ENCODE measurements around the gene NFS1. TPM values are rescaled to one million over a fixed set of nuclear protein-coding genes. Genes with fewer than 3 reads are reported as not detected.
A peak's percentile ranks its signal among the peaks of the same experiment; 100 is the strongest.

Gene NFS1
- total RNA-seq, 2 experiments from 2014 or later = 37.2 to 38.2 TPM

GRCh38 chr20:35681960-35682359 is 17.2 kb downstream of the NFS1 start:
- Mint-ChIP-seq H3K9me3 (no peaks in the 10 kb centered on the region), H3K4me3 (no peak overlapping the region), H3K27me3 (no peaks in the 10 kb centered on the region), H3K4me1 (peaks cover 2% of the 10 kb centered on the region), H3K27ac (no peak overlapping the region), H3K36me3 (peaks cover 4% of the 10 kb centered on the region)
- DNase-seq = no peak

DNA sequence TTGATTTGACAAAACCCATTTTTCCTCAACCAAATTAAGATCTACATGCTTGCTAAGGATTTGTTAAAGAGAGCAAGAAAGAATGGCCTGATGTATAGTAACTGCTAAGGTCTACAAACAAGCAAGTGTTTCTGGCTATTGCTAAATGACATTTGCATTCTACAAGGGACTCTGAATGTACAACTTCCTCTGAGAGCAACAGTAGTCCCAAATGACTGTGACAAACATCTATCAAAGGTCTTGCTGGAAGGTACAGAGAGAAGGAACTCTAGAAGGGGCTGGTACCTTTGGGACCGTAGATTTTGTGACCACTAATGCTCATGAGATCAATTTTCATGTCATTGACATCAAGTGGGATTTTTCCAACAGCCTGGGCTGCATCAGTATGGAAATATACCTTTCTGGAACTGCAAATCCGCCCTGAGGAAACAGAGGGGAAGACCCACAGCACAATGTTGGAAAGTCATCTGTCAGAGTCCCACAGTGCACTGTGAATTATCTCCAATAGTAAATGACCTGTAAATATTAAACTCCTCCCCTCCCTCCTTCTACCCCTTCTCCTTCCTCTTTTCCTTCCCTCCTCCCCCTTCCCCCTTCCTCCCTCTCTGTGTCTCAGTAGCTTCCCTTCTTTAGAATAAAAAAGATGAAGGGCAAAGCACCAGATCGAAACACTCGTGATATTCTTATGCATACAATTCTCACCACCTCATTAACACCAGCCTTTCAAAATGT is 18.5 kb downstream of the NFS1 start:
- H3K27me3 Mint-ChIP-seq = no peaks in the 10 kb centered on the region
- H3K4me3 Mint-ChIP-seq = no peak overlapping the region
- H3K9me3 Mint-ChIP-seq = no peaks in the 10 kb centered on the region
- no peak overlapping the region for H3K27ac Mint-ChIP-seq
- peaks cover 4% of the 10 kb centered on the region for H3K36me3 Mint-ChIP-seq
- H3K4me1 Mint-ChIP-seq = peaks cover 2% of the 10 kb centered on the region
- no peak for DNase-seq

- no peaks in the 10 kb centered on the region for H3K9me3 Mint-ChIP-seq
- no peak for DNase-seq
- H3K27ac Mint-ChIP-seq = no peak overlapping the region
- no peaks in the 10 kb centered on the region for H3K27me3 Mint-ChIP-seq
- H3K36me3 Mint-ChIP-seq = peaks cover 10% of the 10 kb centered on the region
- no peak overlapping the region for H3K4me3 Mint-ChIP-seq
- H3K4me1 Mint-ChIP-seq = no peaks in the 10 kb centered on the region
Measured at GRCh38 chr20:35674921-35675320, 24.2 kb downstream of the NFS1 start.

DNA sequence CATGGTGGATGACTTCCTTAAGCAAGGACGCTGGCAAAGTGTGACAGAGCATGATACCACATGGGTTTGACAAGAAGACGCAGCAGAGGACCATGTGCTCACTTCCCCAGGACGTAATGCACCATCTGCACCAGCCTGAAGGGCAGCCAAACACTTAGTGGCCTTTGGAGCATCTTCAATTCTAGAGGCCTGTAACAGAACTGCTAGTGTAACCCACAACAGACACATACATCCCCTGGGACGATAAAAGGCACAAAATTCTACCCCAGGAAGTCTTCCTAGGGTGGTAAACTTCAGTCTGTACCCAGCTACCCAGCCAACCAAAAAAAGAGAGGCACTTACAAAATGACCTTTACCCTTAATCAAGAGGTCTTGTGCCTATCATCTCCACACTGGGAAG is 25.3 kb downstream of the NFS1 start:
- Mint-ChIP-seq H3K9me3 (no peaks in the 10 kb centered on the region), H3K27me3 (no peaks in the 10 kb centered on the region), H3K4me3 (no peak overlapping the region), H3K36me3 (peaks cover 14% of the 10 kb centered on the region), H3K27ac (no peak overlapping the region), H3K4me1 (no peaks in the 10 kb centered on the region)
- no peak for DNase-seq

DNA sequence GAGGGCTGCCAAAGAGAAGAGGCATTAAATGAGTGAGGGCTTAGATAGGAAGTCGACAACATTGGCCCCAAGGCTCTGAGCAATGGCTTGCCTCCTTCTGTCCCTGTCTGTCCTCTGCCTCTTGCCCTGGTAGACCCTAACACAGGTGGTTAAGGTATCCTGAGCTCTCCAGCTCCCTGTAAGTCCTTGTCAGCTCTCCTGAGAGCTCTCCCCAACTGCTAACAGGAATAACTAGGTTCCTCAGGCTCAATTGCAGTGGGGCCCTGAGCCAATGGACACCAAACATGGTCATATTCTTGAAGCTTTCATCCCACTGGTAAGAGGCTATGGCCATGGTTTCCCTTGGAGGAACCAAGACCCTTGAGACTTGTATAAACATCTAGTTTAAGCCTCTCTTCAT is 29.5 kb downstream of the NFS1 start:
- no peak for DNase-seq
- no peak overlapping the region for H3K27ac Mint-ChIP-seq
- no peaks in the 10 kb centered on the region for H3K9me3 Mint-ChIP-seq
- no peaks in the 10 kb centered on the region for H3K27me3 Mint-ChIP-seq
- H3K4me1 Mint-ChIP-seq = peaks cover 3% of the 10 kb centered on the region
- peaks cover 25% of the 10 kb centered on the region for H3K36me3 Mint-ChIP-seq
- no peak overlapping the region for H3K4me3 Mint-ChIP-seq

DNA sequence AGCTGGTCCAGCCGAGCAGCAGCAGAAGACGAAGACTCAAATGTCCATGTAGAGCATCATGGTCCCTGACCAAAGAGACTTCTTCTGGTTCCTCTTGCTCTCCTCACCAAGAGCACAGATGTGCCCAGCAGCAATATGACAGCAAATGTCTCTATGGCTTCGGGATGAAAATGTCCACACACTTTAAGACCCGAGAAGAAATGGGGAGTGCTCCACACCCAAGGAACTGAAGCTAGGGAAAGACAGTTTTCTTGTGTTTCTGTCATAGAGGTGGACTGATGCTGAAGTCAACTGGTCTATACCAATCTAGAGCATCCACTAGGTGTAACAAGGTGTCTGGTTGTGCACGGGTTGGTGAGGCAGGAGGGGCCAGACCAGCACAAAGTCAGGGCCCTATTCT is 29.9 kb downstream of the NFS1 start:
- H3K4me1 Mint-ChIP-seq = peaks cover 3% of the 10 kb centered on the region
- H3K27ac Mint-ChIP-seq = no peak overlapping the region
- H3K36me3 Mint-ChIP-seq = peaks cover 27% of the 10 kb centered on the region
- H3K4me3 Mint-ChIP-seq = no peak overlapping the region
- DNase-seq = no peak
- H3K27me3 Mint-ChIP-seq = no peaks in the 10 kb centered on the region
- H3K9me3 Mint-ChIP-seq = no peaks in the 10 kb centered on the region

- no peaks in the 10 kb centered on the region for H3K27me3 Mint-ChIP-seq
- no peak overlapping the region for H3K4me3 Mint-ChIP-seq
- peak overlapping the region; percentile 97 for H3K27ac Mint-ChIP-seq
- H3K4me1 Mint-ChIP-seq = peaks cover 27% of the 10 kb centered on the region
- peaks cover 45% of the 10 kb centered on the region for H3K36me3 Mint-ChIP-seq
- H3K9me3 Mint-ChIP-seq = no peaks in the 10 kb centered on the region
- DNase-seq = no peak
Measured at GRCh38 chr20:35665949-35666288, 33.2 kb downstream of the NFS1 start.

DNA sequence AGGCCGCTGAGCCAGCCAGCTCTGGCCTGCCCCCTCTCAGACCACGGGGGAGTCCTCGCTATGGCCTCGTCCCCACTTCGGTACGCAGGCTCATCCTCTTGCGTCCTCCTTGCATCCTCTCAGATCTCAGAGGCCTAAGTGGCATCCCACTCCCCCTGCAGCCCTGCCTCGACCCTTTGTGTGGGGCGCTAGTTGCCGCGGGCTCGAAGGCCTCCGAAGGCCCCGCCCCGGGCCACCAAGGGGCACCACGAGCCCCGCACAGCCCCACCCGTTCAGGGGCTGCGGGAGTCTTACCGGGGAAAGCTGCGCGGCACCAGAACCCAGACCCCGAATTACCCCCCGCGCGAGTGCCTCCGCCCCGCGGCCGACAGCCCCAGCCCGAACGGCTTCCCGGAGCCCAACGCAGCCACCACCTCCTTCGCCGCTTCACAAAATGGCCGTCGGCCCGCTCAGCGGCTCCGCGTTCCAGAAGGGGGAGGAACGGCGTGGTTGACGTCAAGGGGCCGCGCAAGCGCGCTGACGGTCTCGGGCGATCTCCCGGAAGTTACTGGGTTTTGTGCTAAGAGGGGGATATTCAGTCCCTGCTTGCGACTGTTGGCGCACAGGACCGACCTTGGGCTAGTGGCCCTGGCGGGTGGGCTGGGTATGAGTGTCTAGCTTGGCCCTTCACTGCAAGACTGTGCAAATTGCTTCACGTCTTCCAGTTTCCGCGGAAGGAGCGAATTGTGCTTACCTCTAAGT is 34.5 kb downstream of the NFS1 start, which contains the start of the genes CPNE1 and RBM12:
Gene CPNE1 (minus strand): TSS at position 435 of the 741 bp plus-strand sequence. CDS start 31,977 bp downstream, outside the sequence.
Gene RBM12 (minus strand): TSS at position 435 of the 741 bp plus-strand sequence. CDS start 9,578 bp downstream, outside the sequence.
- Mint-ChIP-seq H3K27ac (peak within 1 kb of the TSS; percentile 97), H3K36me3 (peaks cover 53% of the 10 kb centered on the region), H3K27me3 (no peaks in the 10 kb centered on the region), H3K4me1 (peaks cover 40% of the 10 kb centered on the region), H3K9me3 (peaks cover 7% of the 10 kb centered on the region), H3K4me3 (peak within 1 kb of the TSS; percentile 94)
- DNase-seq = peak; percentile 93

- peaks cover 9% of the 10 kb centered on the region for H3K9me3 Mint-ChIP-seq
- H3K4me3 Mint-ChIP-seq = peak overlapping the region; percentile 94
- DNase-seq = peak; percentile 67
- H3K4me1 Mint-ChIP-seq = peaks cover 46% of the 10 kb centered on the region
- peaks cover 56% of the 10 kb centered on the region for H3K36me3 Mint-ChIP-seq
- no peaks in the 10 kb centered on the region for H3K27me3 Mint-ChIP-seq
- peak overlapping the region; percentile 97 for H3K27ac Mint-ChIP-seq
Measured at GRCh38 chr20:35663516-35664465, 35.4 kb downstream of the NFS1 start.

- peaks cover 9% of the 10 kb centered on the region for H3K9me3 Mint-ChIP-seq
- H3K36me3 Mint-ChIP-seq = peaks cover 57% of the 10 kb centered on the region
- peaks cover 47% of the 10 kb centered on the region for H3K4me1 Mint-ChIP-seq
- H3K4me3 Mint-ChIP-seq = peak overlapping the region; percentile 94
- DNase-seq = no peak
- H3K27me3 Mint-ChIP-seq = no peaks in the 10 kb centered on the region
- H3K27ac Mint-ChIP-seq = peak overlapping the region; percentile 97
Measured at GRCh38 chr20:35662551-35662950, 36.6 kb downstream of the NFS1 start.

DNA sequence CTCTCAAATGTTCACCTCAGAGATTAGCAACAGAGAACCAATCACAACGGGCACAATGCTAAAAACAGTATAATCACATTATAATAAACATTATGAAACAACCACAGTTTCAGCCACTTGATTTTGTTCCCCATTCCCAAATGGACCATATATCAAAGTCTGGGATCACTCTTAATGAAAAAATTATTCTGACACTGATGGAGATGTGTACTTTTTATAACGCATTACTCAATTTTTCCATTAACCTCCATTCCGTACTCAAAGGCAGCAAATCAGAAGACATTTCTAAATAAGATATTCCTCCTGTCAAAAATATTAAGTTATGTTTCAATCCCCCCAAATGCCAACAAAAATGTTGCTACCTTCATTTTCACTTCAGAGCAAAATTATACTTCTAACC is 37.2 kb downstream of the NFS1 start:
- peaks cover 63% of the 10 kb centered on the region for H3K36me3 Mint-ChIP-seq
- no peaks in the 10 kb centered on the region for H3K27me3 Mint-ChIP-seq
- H3K4me3 Mint-ChIP-seq = peak overlapping the region; percentile 94
- peaks cover 54% of the 10 kb centered on the region for H3K4me1 Mint-ChIP-seq
- peaks cover 12% of the 10 kb centered on the region for H3K9me3 Mint-ChIP-seq
- DNase-seq = no peak
- H3K27ac Mint-ChIP-seq = peak overlapping the region; percentile 97

DNA sequence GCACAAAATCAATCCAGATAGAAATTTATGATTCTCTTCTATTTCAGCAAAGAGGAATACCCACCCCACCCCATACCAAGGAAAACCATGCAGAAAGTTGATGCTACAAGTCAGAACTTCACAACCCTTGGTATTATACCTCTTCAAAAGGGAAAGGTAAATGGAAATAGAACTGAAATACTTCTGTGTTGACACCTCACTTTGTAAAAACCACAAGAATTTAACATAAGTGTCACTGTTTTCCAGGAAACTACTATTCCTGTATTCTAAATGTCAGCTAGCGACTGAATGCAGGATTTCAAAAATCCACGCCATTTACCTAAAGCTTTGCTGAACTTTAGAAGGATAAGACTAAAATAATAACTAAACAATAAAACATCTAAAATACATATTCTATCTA is 38.1 kb downstream of the NFS1 start:
- Mint-ChIP-seq H3K36me3 (peaks cover 70% of the 10 kb centered on the region), H3K27ac (peak overlapping the region; percentile 97), H3K9me3 (peaks cover 12% of the 10 kb centered on the region), H3K27me3 (no peaks in the 10 kb centered on the region), H3K4me3 (peak overlapping the region; percentile 94), H3K4me1 (peaks cover 57% of the 10 kb centered on the region)
- DNase-seq = no peak

DNA sequence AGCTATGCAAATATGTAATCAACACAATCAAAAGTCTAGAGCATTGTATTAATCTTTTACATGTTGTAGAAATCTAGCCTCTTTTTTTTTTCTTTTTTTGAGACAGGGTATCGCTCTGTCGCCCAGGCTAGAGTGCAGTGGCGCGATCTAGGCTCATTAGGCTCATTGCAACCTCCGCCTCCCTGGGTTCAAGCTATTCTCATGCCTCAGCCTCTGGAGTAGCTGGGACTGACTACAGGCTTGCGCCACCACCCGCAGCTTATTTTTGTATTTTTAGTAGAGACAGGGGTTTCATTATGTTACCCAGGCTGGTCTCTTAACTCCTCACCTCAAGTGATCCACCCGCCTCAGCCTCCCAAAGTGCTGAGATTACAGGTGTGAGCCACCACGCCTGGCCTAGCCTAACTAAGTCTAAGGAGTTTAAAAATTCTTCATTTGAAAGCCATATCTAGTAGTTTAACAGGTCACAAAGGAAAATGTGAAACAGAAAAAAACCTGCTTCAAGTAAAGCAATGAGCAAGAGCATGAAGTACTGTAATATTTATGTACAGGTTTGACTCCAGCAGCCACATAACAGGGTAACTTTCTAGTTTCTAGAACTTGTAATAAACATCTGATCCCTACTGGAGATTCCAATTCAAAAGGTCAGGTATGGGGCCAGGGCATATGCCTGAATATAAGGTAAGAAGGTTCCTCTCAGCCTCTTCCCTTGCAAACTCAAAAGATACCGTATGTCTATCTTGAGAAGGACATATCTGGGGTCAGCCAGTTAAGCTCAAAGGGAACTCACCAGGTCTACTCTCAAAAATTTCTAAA is 38.8 kb downstream of the NFS1 start:
- Mint-ChIP-seq H3K9me3 (peaks cover 12% of the 10 kb centered on the region), H3K27ac (peak overlapping the region; percentile 97), H3K4me1 (peaks cover 57% of the 10 kb centered on the region), H3K4me3 (peak overlapping the region; percentile 94), H3K36me3 (peaks cover 70% of the 10 kb centered on the region), H3K27me3 (no peaks in the 10 kb centered on the region)
- DNase-seq = peak; percentile 51

DNA sequence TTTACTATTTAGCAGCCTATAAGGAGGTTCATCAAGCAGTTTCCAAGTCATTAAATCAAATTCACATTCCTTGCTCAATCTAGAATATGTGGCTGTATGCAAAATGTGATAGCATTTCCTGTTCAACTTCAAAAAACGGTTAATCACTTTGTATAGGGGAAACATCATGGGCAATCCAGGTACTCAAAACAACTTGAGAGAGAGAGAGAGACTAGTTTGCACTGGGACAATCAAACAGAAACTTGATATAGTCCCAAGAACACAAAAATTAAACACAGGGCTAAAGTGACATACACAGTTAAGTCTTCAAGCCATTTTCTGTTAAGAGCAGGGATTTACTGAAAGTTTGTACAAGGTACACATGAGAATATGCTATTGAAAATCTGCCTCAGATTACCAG is 41.9 kb downstream of the NFS1 start:
- H3K4me1 Mint-ChIP-seq = peaks cover 44% of the 10 kb centered on the region
- no peaks in the 10 kb centered on the region for H3K27me3 Mint-ChIP-seq
- H3K4me3 Mint-ChIP-seq = peak overlapping the region; percentile 44
- peaks cover 12% of the 10 kb centered on the region for H3K9me3 Mint-ChIP-seq
- peak overlapping the region; percentile 63 for H3K27ac Mint-ChIP-seq
- peaks cover 49% of the 10 kb centered on the region for H3K36me3 Mint-ChIP-seq
- no peak for DNase-seq
